RPMI7951 (cell line): ENCODE data around the gene GIN1. TPM values are rescaled to one million over a fixed set of nuclear protein-coding genes. Genes with fewer than 3 reads are reported as not detected.

Experiments used
- DNase-seq: peaks from one replicate; pipeline ENCODE4 v3.0.0-alpha.2; 2012; ENCODE audit warnings: low read depth
- total RNA-seq: library from RNA; depleted of rRNA; stranded (reverse); fragments of >200 nt; shearing (Covaris generic); gene quantifications from 2 replicates; pipeline ENCODE4 v1.2.3, GENCODE V29; 2014; rRNA removed

Gene GIN1
- total RNA-seq, 1 experiment from 2014 or later = 10.5 TPM

- peak; percentile 26 for DNase-seq
Measured at GRCh38 chr5:103037673-103038455, 82.1 kb downstream of the GIN1 start.

GRCh38 chr5:103036601-103037000 lies 83.3 kb downstream of the GIN1 start:
- DNase-seq = no peak

Other genes starting within 250 kb of the GIN1 start
- 63.3 and 72.3 TPM in 2 replicates for gene PPIP5K2, start 163 bp upstream of the GIN1 start, total RNA-seq
- 12.0 and 14.5 TPM in 2 replicates for gene MACIR, start 138.6 kb upstream of the GIN1 start, total RNA-seq